HL-60 (cell line): ENCODE data around the gene ZNF490.

Experiments used
- GABPA ChIP-seq: IDR thresholded peaks from 2 replicates; pipeline ENCODE4 v1.6.1; 2012; ENCODE audit warnings: low read depth
- POLR2AphosphoS5 ChIP-seq: IDR thresholded peaks from 2 replicates; pipeline ENCODE4 v1.6.1; 2012; ENCODE audit warnings: low read depth
- TF ChIP-seq, protein P1 (sequence below): IDR thresholded peaks from one replicate; pipeline ENCODE4 v1.5.1; 2011; ENCODE audit warnings: low read length, control low read depth, inconsistent platforms; ENCODE audit not compliant: insufficient read depth

- TF ChIP-seq, protein P1, sequence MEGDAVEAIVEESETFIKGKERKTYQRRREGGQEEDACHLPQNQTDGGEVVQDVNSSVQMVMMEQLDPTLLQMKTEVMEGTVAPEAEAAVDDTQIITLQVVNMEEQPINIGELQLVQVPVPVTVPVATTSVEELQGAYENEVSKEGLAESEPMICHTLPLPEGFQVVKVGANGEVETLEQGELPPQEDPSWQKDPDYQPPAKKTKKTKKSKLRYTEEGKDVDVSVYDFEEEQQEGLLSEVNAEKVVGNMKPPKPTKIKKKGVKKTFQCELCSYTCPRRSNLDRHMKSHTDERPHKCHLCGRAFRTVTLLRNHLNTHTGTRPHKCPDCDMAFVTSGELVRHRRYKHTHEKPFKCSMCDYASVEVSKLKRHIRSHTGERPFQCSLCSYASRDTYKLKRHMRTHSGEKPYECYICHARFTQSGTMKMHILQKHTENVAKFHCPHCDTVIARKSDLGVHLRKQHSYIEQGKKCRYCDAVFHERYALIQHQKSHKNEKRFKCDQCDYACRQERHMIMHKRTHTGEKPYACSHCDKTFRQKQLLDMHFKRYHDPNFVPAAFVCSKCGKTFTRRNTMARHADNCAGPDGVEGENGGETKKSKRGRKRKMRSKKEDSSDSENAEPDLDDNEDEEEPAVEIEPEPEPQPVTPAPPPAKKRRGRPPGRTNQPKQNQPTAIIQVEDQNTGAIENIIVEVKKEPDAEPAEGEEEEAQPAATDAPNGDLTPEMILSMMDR = no peak
- no peak for TF ChIP-seq POLR2AphosphoS5
- TF ChIP-seq GABPA = no peak
These were observed 16.3 kb upstream of the ZNF490 start for GRCh38 chr19:12626958-12627357.
